ENCODE data around the gene TMEM219. TPM values are rescaled to one million over a fixed set of nuclear protein-coding genes. Genes with fewer than 3 reads are reported as not detected.

Gene TMEM219
- total and polyA plus RNA-seq, 4 donors: 56.4 to 210 (median 134) TPM

DNA sequence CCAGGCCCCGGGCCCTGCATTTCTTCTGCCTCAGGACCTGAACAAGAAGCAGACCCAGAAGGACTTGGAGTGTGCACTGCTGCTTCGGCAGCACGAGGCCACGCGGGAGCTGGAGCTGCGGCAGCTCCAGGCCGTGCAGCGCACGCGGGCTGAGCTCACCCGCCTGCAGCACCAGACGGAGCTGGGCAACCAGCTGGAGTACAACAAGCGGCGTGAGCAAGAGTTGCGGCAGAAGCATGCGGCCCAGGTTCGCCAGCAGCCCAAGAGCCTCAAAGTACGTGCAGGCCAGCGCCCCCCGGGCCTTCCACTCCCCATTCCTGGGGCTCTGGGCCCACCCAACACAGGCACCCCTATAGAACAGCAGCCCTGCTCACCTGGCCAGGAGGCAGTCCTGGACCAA, 24.4 kb downstream of the TMEM219 start:
- no peak overlapping the region for H3K27ac ChIP-seq (ENCODE audit: low read depth in 1 of 2, low read length in 1 of 2)
- peaks cover 0 to 10% (median 0%) of the 10 kb centered on the region in 5 donors for H3K4me1 ChIP-seq (ENCODE audit: control insufficient read depth in 5 of 5, insufficient read depth in 5 of 5, low read length in 5 of 5)
- H3K27me3 ChIP-seq (ENCODE audit: control insufficient read depth in 3 of 3, insufficient read depth in 3 of 3, low read length in 2 of 3): no peaks in the 10 kb centered on the region
- H3K9me3 ChIP-seq (ENCODE audit: control insufficient read depth in 4 of 4, insufficient read depth in 3 of 4, low read length in 3 of 4): no peaks in the 10 kb centered on the region
- no peak overlapping the region for H3K9ac ChIP-seq (ENCODE audit: insufficient read depth in 1 of 2, low read length in 2 of 2)
- peaks cover 34 to 83% (median 66%) of the 10 kb centered on the region in 4 donors for H3K36me3 ChIP-seq (ENCODE audit: control insufficient read depth in 4 of 4, insufficient read depth in 4 of 4, low read length in 4 of 4)
- H3K4me3 ChIP-seq: no peak overlapping the region
- WGBS, 2 donors: 94 to 97% methylated on average over 20 of the region's 20 CpGs
- TF ChIP-seq, protein P1, sequence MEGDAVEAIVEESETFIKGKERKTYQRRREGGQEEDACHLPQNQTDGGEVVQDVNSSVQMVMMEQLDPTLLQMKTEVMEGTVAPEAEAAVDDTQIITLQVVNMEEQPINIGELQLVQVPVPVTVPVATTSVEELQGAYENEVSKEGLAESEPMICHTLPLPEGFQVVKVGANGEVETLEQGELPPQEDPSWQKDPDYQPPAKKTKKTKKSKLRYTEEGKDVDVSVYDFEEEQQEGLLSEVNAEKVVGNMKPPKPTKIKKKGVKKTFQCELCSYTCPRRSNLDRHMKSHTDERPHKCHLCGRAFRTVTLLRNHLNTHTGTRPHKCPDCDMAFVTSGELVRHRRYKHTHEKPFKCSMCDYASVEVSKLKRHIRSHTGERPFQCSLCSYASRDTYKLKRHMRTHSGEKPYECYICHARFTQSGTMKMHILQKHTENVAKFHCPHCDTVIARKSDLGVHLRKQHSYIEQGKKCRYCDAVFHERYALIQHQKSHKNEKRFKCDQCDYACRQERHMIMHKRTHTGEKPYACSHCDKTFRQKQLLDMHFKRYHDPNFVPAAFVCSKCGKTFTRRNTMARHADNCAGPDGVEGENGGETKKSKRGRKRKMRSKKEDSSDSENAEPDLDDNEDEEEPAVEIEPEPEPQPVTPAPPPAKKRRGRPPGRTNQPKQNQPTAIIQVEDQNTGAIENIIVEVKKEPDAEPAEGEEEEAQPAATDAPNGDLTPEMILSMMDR (IDR thresholded peaks at IDR 0.05; ENCODE audit: control extremely low read depth, extremely low read depth): no peak
- no peak for DNase-seq
- ATAC-seq (ENCODE audit: insufficient read depth, low FRiP score): no peak

DNA sequence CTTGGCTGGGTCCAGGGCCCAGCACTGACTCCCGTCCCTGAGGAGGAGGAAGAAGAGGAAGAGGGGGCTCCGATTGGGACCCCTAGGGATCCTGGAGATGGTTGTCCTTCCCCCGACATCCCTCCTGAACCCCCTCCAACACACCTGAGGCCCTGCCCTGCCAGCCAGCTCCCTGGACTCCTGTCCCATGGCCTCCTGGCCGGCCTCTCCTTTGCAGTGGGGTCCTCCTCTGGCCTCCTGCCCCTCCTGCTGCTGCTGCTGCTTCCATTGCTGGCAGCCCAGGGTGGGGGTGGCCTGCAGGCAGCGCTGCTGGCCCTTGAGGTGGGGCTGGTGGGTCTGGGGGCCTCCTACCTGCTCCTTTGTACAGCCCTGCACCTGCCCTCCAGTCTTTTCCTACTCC, 25.1 kb downstream of the TMEM219 start:
- H3K27ac ChIP-seq (ENCODE audit: low read depth in 1 of 2, low read length in 1 of 2): no peak overlapping the region
- ATAC-seq (ENCODE audit: insufficient read depth, low FRiP score) (no peak), DNase-seq (no peak)
- TF ChIP-seq, protein P1 (IDR thresholded peaks at IDR 0.05; ENCODE audit: control extremely low read depth, extremely low read depth): no peak
- H3K36me3 ChIP-seq (ENCODE audit: control insufficient read depth in 4 of 4, insufficient read depth in 4 of 4, low read length in 4 of 4): peaks cover 27 to 83% (median 60%) of the 10 kb centered on the region in 4 donors
- H3K9me3 ChIP-seq (ENCODE audit: control insufficient read depth in 4 of 4, insufficient read depth in 3 of 4, low read length in 3 of 4): no peaks in the 10 kb centered on the region
- H3K27me3 ChIP-seq (ENCODE audit: control insufficient read depth in 3 of 3, insufficient read depth in 3 of 3, low read length in 2 of 3): no peaks in the 10 kb centered on the region
- H3K9ac ChIP-seq (ENCODE audit: insufficient read depth in 1 of 2, low read length in 2 of 2): no peak overlapping the region
- no peak overlapping the region for H3K4me3 ChIP-seq
- H3K4me1 ChIP-seq (ENCODE audit: control insufficient read depth in 5 of 5, insufficient read depth in 5 of 5, low read length in 5 of 5): peaks cover 0 to 10% (median 0%) of the 10 kb centered on the region in 5 donors
- 92 to 93% methylated on average over 4 to 5 of the region's 5 CpGs for WGBS, 2 donors

DNA sequence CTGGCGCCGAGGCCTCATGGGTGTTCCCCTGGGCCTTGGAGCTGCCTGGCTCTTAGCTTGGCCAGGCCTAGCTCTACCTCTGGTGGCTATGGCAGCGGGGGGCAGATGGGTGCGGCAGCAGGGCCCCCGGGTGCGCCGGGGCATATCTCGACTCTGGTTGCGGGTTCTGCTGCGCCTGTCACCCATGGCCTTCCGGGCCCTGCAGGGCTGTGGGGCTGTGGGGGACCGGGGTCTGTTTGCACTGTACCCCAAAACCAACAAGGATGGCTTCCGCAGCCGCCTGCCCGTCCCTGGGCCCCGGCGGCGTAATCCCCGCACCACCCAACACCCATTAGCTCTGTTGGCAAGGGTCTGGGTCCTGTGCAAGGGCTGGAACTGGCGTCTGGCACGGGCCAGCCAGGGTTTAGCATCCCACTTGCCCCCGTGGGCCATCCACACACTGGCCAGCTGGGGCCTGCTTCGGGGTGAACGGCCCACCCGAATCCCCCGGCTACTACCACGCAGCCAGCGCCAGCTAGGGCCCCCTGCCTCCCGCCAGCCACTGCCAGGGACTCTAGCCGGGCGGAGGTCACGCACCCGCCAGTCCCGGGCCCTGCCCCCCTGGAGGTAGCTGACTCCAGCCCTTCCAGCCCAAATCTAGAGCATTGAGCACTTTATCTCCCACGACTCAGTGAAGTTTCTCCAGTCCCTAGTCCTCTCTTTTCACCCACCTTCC, 25.6 kb downstream of the TMEM219 start:
- ATAC-seq (ENCODE audit: insufficient read depth, low FRiP score) (no peak), DNase-seq (no peak)
- WGBS, 2 donors: 90 to 94% methylated on average over 32 to 35 of the region's 35 CpGs
- Histone ChIP-seq H3K9ac (ENCODE audit: insufficient read depth in 1 of 2, low read length in 2 of 2) (no peak overlapping the region), H3K4me3 (no peak overlapping the region), H3K36me3 (ENCODE audit: control insufficient read depth in 4 of 4, insufficient read depth in 4 of 4, low read length in 4 of 4) (peaks cover 23 to 85% (median 58%) of the 10 kb centered on the region in 4 donors), H3K4me1 (ENCODE audit: control insufficient read depth in 5 of 5, insufficient read depth in 5 of 5, low read length in 5 of 5) (peaks cover 0 to 10% (median 0%) of the 10 kb centered on the region in 5 donors), H3K9me3 (ENCODE audit: control insufficient read depth in 4 of 4, insufficient read depth in 3 of 4, low read length in 3 of 4) (no peaks in the 10 kb centered on the region), H3K27ac (ENCODE audit: low read depth in 1 of 2, low read length in 1 of 2) (peak overlapping the region in 1 of 2 donors; percentile 76), H3K27me3 (ENCODE audit: control insufficient read depth in 3 of 3, insufficient read depth in 3 of 3, low read length in 2 of 3) (no peaks in the 10 kb centered on the region)
- TF ChIP-seq, protein P1 (IDR thresholded peaks at IDR 0.05; ENCODE audit: control extremely low read depth, extremely low read depth): no peak
